Fibroblast of lung (primary cell): ENCODE data around the gene GATA1. TPM values are rescaled to one million over a fixed set of nuclear protein-coding genes. Genes with fewer than 3 reads are reported as not detected.

Experiments used
- DNase-seq, 2 donors: peaks; one replicate each; pipeline versions ENCODE4 v3.0.0 to v3.0.0-alpha.2; 2010; ENCODE audit warnings: low read depth in 2 of 2
- H2AFZ ChIP-seq: 2 replicates; pipeline ENCODE4 v1.5.1; 2012; ENCODE audit warnings: low read length, control low read depth, inconsistent platforms
- H3K27ac ChIP-seq: 2 replicates; pipeline ENCODE4 v1.5.1; 2011; ENCODE audit warnings: low read length, control low read depth; ENCODE audit not compliant: insufficient read depth
- H3K27me3 ChIP-seq: 2 replicates; pipeline ENCODE4 v1.5.1; 2011; ENCODE audit warnings: mild to moderate bottlenecking, low read length; ENCODE audit not compliant: control insufficient read depth, insufficient read depth
- H3K36me3 ChIP-seq: 2 replicates; pipeline ENCODE4 v1.5.1; 2011; ENCODE audit warnings: low read length; ENCODE audit not compliant: control insufficient read depth, insufficient read depth
- H3K4me1 ChIP-seq: 2 replicates; pipeline ENCODE4 v1.5.1; 2011; ENCODE audit warnings: low read length; ENCODE audit not compliant: control insufficient read depth, insufficient read depth; ENCODE audit errors: extremely low read depth
- H3K4me2 ChIP-seq: 2 replicates; pipeline ENCODE4 v1.5.1; 2011; ENCODE audit warnings: low read length, control low read depth; ENCODE audit not compliant: insufficient read depth; ENCODE audit errors: extremely low read depth
- H3K4me3 ChIP-seq, 4 experiments: fragments of 200-600 bp in 1 of 4; sonication (generic) in 1 of 4; replicated peaks in 1 of 4; 2 replicates each; pipeline ENCODE4 v1.5.1; 2011 to 2016; ENCODE audit warnings: low read length in 4 of 4, low read depth in 3 of 4, mild to moderate bottlenecking in 3 of 4, control low read depth in 2 of 4, inconsistent platforms in 1 of 4, mixed read lengths in 1 of 4; ENCODE audit not compliant: insufficient read depth in 1 of 4; ENCODE audit errors: control extremely low read depth in 1 of 4
- H3K79me2 ChIP-seq: 2 replicates; pipeline ENCODE4 v1.5.1; 2012; ENCODE audit warnings: mild to moderate bottlenecking, low read length, inconsistent platforms; ENCODE audit not compliant: control insufficient read depth, insufficient read depth
- H3K9ac ChIP-seq: 2 replicates; pipeline ENCODE4 v1.5.1; 2011; ENCODE audit warnings: mild to moderate bottlenecking, low read length, control low read depth; ENCODE audit not compliant: insufficient read depth
- H3K9me3 ChIP-seq: 2 replicates; pipeline ENCODE4 v1.5.1; 2012; ENCODE audit warnings: low read depth, low read length; ENCODE audit not compliant: control insufficient read depth, insufficient read depth
- H4K20me1 ChIP-seq: 2 replicates; pipeline ENCODE4 v1.5.1; 2011; ENCODE audit warnings: low read length; ENCODE audit not compliant: control insufficient read depth, insufficient read depth; ENCODE audit errors: extremely low read depth
- CTCF ChIP-seq, 2 donors: IDR thresholded peaks in 1 of 2; conservative IDR thresholded peaks in 1 of 2; 1 replicate in 1 of 2; 2 replicates in 1 of 2; pipeline ENCODE4 v1.5.1; 2011 to 2012; ENCODE audit warnings: low read length in 2 of 2, control low read depth in 1 of 2, inconsistent platforms in 1 of 2, low read depth in 1 of 2, mild to moderate bottlenecking in 1 of 2
- EZH2 ChIP-seq: IDR thresholded peaks from 2 replicates; pipeline ENCODE4 v1.5.1; 2012; ENCODE audit warnings: low read length, control low read depth, mild to moderate bottlenecking; ENCODE audit errors: missing control alignments
- polyA plus RNA-seq, 2 donors: library from polyadenylated mRNA; depleted of rRNA in 1 of 2; stranded (reverse) in 1 of 2; unstranded in 1 of 2; fragments of >200 nt; gene quantifications; 2 replicates each; pipeline ENCODE4 v1.2.1, GENCODE V29; 2011 to 2012; ENCODE audit warnings: missing spikeins in 1 of 2
- total RNA-seq: library from RNA; depleted of rRNA; stranded (reverse); fragments of >200 nt; gene quantifications from 2 replicates; pipeline ENCODE4 v1.2.1, GENCODE V29; 2014

Gene GATA1
- total and polyA plus RNA-seq, 2 donors (not counting 1 experiment from before 2014, with no cell fraction given), result not detected

GRCh38 chrX:48784726-48785125 lies 1.7 kb upstream of the GATA1 start:
- no peak for DNase-seq
- Histone ChIP-seq H3K9me3 (no peaks in the 10 kb centered on the region), H3K4me2 (no peak overlapping the region), H3K36me3 (no peaks in the 10 kb centered on the region), H3K9ac (no peak overlapping the region), H3K27ac (no peak overlapping the region), H3K27me3 (no peaks in the 10 kb centered on the region), H2AFZ (no peak overlapping the region), H4K20me1 (no peaks in the 10 kb centered on the region), H3K79me2 (no peaks in the 10 kb centered on the region), H3K4me3 (no peak overlapping the region), H3K4me1 (no peaks in the 10 kb centered on the region)
- TF ChIP-seq CTCF (conservative IDR thresholded peaks at IDR 0.05 in 1 of 2, IDR thresholded peaks at IDR 0.05 in 1 of 2; ENCODE audit: low read depth in 1 of 2, low read length in 2 of 2), result no peak
- TF ChIP-seq EZH2, result no peak

GRCh38 chrX:48785186-48785539 lies 1.2 kb upstream of the GATA1 start:
- Histone ChIP-seq H3K9ac (no peak overlapping the region), H4K20me1 (no peaks in the 10 kb centered on the region), H3K4me1 (no peaks in the 10 kb centered on the region), H3K4me3 (no peak overlapping the region), H2AFZ (no peak overlapping the region), H3K9me3 (no peaks in the 10 kb centered on the region), H3K27me3 (no peaks in the 10 kb centered on the region), H3K36me3 (no peaks in the 10 kb centered on the region), H3K27ac (no peak overlapping the region), H3K4me2 (no peak overlapping the region), H3K79me2 (no peaks in the 10 kb centered on the region)
- no peak for DNase-seq
- TF ChIP-seq CTCF (conservative IDR thresholded peaks at IDR 0.05 in 1 of 2, IDR thresholded peaks at IDR 0.05 in 1 of 2; ENCODE audit: low read depth in 1 of 2, low read length in 2 of 2) (no peak), EZH2 (no peak)

GRCh38 chrX:48785540-48786214 lies 713 bp upstream of the GATA1 start:
- Histone ChIP-seq H3K27me3 (no peaks in the 10 kb centered on the region), H3K9ac (no peak overlapping the region), H4K20me1 (no peaks in the 10 kb centered on the region), H3K9me3 (no peaks in the 10 kb centered on the region), H3K79me2 (no peaks in the 10 kb centered on the region), H3K4me3 (no peak overlapping the region), H3K27ac (no peak overlapping the region), H2AFZ (no peak overlapping the region), H3K36me3 (no peaks in the 10 kb centered on the region), H3K4me2 (no peak overlapping the region), H3K4me1 (no peaks in the 10 kb centered on the region)
- no peak for DNase-seq
- TF ChIP-seq CTCF (conservative IDR thresholded peaks at IDR 0.05 in 1 of 2, IDR thresholded peaks at IDR 0.05 in 1 of 2; ENCODE audit: low read depth in 1 of 2, low read length in 2 of 2) (no peak), EZH2 (no peak)
